Glutamatergic neuron (in vitro differentiated cells): ENCODE measurements around the gene KCNE1. TPM values are rescaled to one million over a fixed set of nuclear protein-coding genes. Genes with fewer than 3 reads are reported as not detected.
"Not testable (repeated sequence)": the region's sequence is repeated elsewhere in the genome, so short reads cannot be mapped to it uniquely, and the experiment has no call there.

ENCODE experiments used
- DNase-seq: peaks from one replicate; pipeline ENCODE4 v3.0.0; 2022
- H3K27ac Mint-ChIP-seq: one replicate; pipeline ENCODE4 v1.8.0; 2020; ENCODE audit warnings: mild to moderate bottlenecking, mixed read lengths, inconsistent platforms; ENCODE audit not compliant: unreplicated experiment
- H3K27me3 Mint-ChIP-seq: one replicate; pipeline ENCODE4 v1.8.0; 2020; ENCODE audit warnings: mild to moderate bottlenecking, moderate library complexity, mixed read lengths, inconsistent platforms; ENCODE audit not compliant: unreplicated experiment
- H3K36me3 Mint-ChIP-seq: one replicate; pipeline ENCODE4 v1.8.0; 2020; ENCODE audit warnings: mild to moderate bottlenecking, mixed read lengths, inconsistent platforms; ENCODE audit not compliant: unreplicated experiment
- H3K4me1 Mint-ChIP-seq: one replicate; pipeline ENCODE4 v1.8.0; 2020; ENCODE audit warnings: mild to moderate bottlenecking, low read depth, mixed read lengths, inconsistent platforms; ENCODE audit not compliant: unreplicated experiment
- H3K4me3 Mint-ChIP-seq: one replicate; pipeline ENCODE4 v1.8.0; 2020; ENCODE audit warnings: mild to moderate bottlenecking, mixed read lengths, inconsistent platforms; ENCODE audit not compliant: unreplicated experiment
- H3K9me3 Mint-ChIP-seq: one replicate; pipeline ENCODE4 v1.8.0; 2020; ENCODE audit warnings: mild to moderate bottlenecking, moderate library complexity, mixed read lengths, inconsistent platforms; ENCODE audit not compliant: unreplicated experiment
- total RNA-seq: library from RNA; stranded (reverse); fragmentation: NEBNext Ultra II Directional; extraction: Animal tissue kit (Norgen Biotek cat#: 25700); gene quantifications from one replicate; pipeline ENCODE4 v1.2.1, GENCODE V29; 2021; ENCODE audit not compliant: unreplicated experiment
- TF ChIP-seq, protein P1 (sequence below): fragments of 200-600 bp; sonication (generic); IDR thresholded peaks from one replicate; pipeline ENCODE4 v1.5.0; 2021; ENCODE audit not compliant: partially characterized antibody, unreplicated experiment

Gene KCNE1
- total RNA-seq, 1 donor from 2014 or later, result 1.6 TPM

DNA sequence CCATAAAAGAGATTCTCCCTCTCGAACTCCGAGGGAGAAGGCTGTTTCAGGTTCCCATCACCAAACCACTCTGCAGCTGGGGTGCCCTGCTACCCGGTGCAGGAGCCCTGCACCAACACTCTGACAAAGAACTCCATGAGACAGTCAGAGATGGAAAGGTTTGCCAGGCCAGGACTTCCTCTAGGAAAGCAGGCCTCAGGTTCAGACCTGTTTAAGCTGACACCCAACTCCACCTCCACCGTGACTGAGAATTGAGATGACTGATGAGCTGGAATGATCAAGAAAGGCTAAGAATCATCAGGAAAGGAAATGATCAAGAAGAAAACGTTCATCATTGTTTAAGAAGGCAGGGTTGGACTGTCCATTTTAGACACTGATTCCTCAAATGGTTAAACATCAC is 46.2 kb upstream of the KCNE1 start:
- peaks cover 13% of the 10 kb centered on the region for H3K36me3 Mint-ChIP-seq
- peaks cover 1% of the 10 kb centered on the region for H3K9me3 Mint-ChIP-seq
- no peaks in the 10 kb centered on the region for H3K4me1 Mint-ChIP-seq
- TF ChIP-seq, protein P1, sequence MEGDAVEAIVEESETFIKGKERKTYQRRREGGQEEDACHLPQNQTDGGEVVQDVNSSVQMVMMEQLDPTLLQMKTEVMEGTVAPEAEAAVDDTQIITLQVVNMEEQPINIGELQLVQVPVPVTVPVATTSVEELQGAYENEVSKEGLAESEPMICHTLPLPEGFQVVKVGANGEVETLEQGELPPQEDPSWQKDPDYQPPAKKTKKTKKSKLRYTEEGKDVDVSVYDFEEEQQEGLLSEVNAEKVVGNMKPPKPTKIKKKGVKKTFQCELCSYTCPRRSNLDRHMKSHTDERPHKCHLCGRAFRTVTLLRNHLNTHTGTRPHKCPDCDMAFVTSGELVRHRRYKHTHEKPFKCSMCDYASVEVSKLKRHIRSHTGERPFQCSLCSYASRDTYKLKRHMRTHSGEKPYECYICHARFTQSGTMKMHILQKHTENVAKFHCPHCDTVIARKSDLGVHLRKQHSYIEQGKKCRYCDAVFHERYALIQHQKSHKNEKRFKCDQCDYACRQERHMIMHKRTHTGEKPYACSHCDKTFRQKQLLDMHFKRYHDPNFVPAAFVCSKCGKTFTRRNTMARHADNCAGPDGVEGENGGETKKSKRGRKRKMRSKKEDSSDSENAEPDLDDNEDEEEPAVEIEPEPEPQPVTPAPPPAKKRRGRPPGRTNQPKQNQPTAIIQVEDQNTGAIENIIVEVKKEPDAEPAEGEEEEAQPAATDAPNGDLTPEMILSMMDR, result no peak
- no peak overlapping the region for H3K27ac Mint-ChIP-seq
- H3K4me3 Mint-ChIP-seq, result no peak overlapping the region
- no peaks in the 10 kb centered on the region for H3K27me3 Mint-ChIP-seq
- DNase-seq, result no peak

DNA sequence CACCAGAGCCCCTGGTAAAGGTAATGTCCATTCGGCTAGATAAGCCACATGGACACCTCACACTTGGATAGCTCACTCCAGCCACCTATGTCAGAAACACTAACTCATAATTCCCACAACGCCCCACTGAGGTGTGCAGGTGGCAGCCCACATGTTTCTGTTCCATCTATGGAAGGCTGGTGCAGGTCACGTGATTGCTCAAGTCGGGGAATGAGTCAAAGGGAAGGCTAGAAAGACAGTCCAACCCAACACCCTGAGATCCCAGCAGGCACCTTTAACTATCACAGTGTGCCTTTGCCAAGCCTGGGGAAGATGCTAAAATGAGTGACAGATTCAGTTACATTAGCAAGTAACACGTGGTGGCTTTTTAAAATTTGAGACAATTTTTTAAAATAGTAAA is 45.3 kb upstream of the KCNE1 start:
- Mint-ChIP-seq H3K9me3 (peaks cover 1% of the 10 kb centered on the region), H3K4me3 (no peak overlapping the region), H3K4me1 (no peaks in the 10 kb centered on the region), H3K36me3 (peaks cover 13% of the 10 kb centered on the region), H3K27ac (no peak overlapping the region), H3K27me3 (no peaks in the 10 kb centered on the region)
- DNase-seq, result no peak
- TF ChIP-seq, protein P1, result no peak

DNA sequence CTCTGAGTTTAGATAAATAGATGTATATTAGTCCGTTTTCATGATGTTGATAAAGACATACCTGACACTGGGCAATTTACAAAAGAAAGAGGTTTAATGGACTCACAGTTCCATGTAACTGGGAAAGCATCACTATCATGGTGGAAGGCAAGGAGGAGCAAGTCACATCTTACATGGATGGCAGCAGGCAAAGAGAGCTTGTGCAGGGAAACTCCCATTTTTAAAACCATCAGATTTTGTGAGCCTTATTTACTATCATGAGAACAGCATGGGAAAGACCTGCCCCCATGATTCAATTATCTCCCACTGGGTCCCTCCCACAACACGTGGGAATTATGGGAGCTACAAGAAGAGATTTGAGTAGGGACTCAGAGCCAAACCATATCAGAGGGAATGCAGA is 42.7 kb upstream of the KCNE1 start:
- not testable (repeated sequence) for H3K9me3 Mint-ChIP-seq, H3K27me3 Mint-ChIP-seq, H3K4me1 Mint-ChIP-seq, H3K27ac Mint-ChIP-seq, H3K4me3 Mint-ChIP-seq, DNase-seq
- peaks cover 17% of the 10 kb centered on the region for H3K36me3 Mint-ChIP-seq

DNA sequence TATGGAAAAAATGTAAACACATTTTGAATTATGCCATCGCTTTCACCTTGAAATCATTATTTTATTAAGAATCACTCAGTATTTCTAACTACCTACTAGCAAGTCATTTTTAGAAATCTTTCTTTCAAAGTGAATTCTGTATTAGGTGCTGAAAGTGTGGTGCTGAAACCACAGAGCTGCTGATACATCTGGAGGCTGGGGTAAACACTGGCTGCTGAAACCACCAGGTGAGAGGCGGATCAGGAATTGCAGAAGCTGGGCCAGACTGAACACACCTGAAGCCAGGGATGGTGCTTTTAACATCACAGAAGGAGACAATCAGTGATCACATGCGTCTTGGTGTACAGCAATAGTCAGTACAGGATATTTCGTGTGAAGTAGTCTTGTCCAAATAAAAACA is 42.2 kb upstream of the KCNE1 start:
- TF ChIP-seq, protein P1, result no peak
- no peak overlapping the region for H3K27ac Mint-ChIP-seq
- H3K27me3 Mint-ChIP-seq, result no peaks in the 10 kb centered on the region
- no peaks in the 10 kb centered on the region for H3K4me1 Mint-ChIP-seq
- no peak for DNase-seq
- H3K4me3 Mint-ChIP-seq, result no peak overlapping the region
- H3K9me3 Mint-ChIP-seq, result peaks cover 1% of the 10 kb centered on the region
- H3K36me3 Mint-ChIP-seq, result peaks cover 20% of the 10 kb centered on the region

DNA sequence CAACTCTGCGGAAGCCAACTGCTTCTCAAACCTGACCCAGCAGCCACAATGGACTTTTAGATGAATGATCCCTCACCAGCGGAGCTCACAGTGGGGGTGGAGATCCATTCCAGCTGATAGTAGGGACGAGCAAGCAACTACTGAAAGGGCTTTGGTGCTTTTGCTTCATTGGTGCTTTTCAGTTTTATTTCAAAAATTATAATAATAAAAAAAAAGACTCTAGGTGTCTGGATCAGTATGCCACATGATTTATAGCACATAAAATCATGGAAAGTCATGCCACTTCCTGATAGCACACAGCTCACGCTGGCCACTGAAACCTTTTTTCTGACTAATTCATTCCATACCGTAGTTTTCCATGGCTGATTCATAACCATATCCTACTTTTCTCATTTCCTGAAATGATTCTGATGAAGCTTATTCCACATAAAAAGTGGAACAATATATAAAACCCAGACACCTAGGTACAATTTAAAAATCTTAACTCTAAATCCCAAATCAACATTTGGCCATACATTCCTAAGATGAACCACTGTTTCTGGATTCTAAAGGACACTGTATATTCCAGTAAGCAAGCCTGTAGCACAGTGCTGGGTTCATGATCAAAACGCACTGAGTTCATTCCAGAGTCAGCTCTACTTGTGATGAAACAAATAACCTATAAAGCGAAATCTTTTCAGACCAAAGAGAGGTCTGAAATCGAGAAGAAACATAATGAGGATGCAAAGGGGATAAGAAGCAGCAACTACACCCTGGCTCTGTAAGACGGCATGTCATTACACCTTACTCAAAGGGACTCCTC is 41.3 kb upstream of the KCNE1 start:
- Mint-ChIP-seq H3K9me3 (peaks cover 1% of the 10 kb centered on the region), H3K27ac (no peak overlapping the region), H3K36me3 (peaks cover 21% of the 10 kb centered on the region), H3K4me1 (no peaks in the 10 kb centered on the region), H3K27me3 (no peaks in the 10 kb centered on the region), H3K4me3 (no peak overlapping the region)
- no peak for DNase-seq
- TF ChIP-seq, protein P1, result no peak
